Posterior cingulate gyrus (tissue), 11 donors: Measurements from ENCODE around the gene BCR.

Experiments
- DNase-seq, 10 donors: peaks; one replicate each; pipeline versions ENCODE4 v3.0.0 to v3.0.0-alpha.2; 2020 to 2021; ENCODE audit warnings: mixed read lengths in 3 of 10
- intact Hi-C: fragments of 100-400 bp; cut with DNase I; formaldehyde crosslinking; loops from one replicate; pipeline ENCODE4 v1.15.1; 2023

Gene BCR

GRCh38 chr22:23212061-23213021 lies 32.0 kb downstream of the BCR start:
- intact Hi-C loops: no loop called here
- peak in 1 of 10 donors; percentile 55 for DNase-seq

- intact Hi-C loops: no loop called here
These were observed 32.8 kb downstream of the BCR start for GRCh38 chr22:23213022-23213555.

GRCh38 chr22:23213581-23214334 lies 33.4 kb downstream of the BCR start:
- no peak for DNase-seq
- intact Hi-C loops: no loop called here

More at GRCh38 chr22:23213022-23213555, 32.8 kb downstream of the BCR start:
- DNase-seq: peak in 1 of 10 donors; percentile 64

DNA sequence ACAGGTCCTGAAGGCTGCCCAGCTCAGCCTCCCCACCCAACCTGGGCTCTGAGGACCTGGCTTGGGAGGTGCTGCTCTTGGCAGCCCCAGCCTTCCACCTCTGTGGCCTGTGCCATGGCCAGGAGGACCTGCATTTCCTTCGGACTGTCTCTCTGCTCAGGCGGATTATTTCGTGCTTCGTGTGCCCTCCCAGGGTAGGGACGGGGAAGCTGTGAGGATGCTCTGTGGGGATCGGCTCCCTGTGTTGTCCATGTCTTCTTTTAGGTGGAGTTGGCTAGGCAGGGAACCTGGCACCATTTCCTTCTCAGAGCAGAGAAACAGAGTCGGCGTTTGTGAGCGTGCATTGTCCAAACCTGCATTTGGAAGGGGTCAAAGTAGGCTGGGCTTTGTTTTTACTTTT lies 34.1 kb downstream of the BCR start:
- intact Hi-C loops: no loop called here

DNA sequence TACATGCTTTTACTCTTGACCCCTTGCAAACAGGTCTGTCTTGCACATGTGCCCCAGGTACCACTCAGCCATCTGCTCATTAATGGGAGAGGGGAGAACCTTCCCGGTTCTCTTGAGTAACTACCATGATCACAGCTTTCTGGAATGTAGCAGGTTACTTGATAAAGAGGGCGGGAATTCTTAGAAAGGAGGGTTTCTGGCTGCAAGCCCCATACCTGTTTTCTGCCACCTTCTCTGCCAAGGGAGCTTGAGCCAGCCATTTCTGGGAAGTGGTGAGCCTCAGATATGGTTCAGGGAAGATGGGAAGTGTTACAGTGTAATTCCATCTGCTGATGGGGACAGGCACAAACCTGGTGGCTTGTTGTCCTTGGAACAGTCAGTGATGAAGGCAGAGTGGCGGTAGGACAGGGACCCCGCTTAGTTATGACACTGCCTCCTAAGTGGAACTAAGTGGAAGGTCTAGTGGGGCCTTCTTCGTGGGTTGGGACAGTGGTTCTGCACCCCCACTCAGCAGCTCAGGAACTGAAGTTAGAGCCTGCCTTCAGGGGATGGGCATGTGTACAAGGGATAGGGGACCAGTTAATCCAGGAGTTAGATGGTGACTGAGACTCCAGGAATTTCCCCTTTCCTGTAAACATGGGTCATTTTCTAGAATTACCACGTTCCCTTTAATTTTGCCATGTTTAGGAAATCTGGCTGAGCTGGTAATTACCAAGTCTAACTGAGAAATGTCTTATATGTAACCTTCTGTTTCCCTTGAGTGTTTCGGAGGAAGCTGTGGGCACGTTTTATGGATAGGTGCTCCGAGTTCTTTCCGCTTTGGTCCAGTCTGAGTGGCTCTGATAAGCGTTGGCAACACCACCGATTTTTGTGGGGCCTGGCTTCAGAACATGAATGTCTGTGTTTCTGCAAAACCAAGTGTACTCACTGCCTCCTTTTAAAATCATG lies 35.3 kb downstream of the BCR start:
- intact Hi-C loops: no loop called here
- peak in 1 of 10 donors; percentile 40 for DNase-seq

More for the DNA sequence above, 34.1 kb downstream of the BCR start:
- DNase-seq: peak in 1 of 10 donors; percentile 14

DNA sequence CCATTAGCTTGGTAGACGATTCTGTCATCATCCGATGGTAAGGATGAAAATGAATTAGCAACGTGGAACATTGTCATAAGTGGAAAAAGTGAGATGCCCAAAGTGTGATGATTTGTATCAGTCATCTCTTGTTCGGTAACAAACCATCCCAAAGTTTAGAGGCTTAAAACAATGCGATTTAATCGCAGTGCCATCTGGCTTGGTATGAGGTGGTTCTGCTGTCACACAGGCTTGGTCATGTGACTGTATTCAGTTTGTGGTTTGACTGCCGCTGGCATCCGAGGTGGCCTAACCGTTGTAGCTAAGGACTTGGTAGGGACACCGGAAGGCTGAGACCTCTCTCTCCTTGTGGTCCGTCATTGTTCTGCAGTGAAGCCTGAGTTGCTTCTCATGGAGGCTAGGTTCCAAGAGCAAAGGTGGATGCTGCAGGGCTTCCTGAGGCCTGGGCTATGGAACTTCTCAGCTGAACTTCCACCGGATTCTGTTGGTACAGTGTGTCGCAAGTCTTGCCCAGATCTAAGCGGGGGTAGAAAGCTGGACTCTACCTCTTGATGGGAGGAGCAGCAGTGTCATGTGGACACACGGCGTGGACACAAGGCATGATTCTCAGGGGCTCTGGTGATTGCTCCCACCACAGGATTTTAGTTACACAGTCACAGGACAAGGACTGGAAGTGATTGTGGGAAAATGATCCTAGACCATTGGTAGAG lies 36.3 kb downstream of the BCR start:
- peak in 1 of 10 donors; percentile 13 for DNase-seq
- intact Hi-C loops: no loop called here

DNA sequence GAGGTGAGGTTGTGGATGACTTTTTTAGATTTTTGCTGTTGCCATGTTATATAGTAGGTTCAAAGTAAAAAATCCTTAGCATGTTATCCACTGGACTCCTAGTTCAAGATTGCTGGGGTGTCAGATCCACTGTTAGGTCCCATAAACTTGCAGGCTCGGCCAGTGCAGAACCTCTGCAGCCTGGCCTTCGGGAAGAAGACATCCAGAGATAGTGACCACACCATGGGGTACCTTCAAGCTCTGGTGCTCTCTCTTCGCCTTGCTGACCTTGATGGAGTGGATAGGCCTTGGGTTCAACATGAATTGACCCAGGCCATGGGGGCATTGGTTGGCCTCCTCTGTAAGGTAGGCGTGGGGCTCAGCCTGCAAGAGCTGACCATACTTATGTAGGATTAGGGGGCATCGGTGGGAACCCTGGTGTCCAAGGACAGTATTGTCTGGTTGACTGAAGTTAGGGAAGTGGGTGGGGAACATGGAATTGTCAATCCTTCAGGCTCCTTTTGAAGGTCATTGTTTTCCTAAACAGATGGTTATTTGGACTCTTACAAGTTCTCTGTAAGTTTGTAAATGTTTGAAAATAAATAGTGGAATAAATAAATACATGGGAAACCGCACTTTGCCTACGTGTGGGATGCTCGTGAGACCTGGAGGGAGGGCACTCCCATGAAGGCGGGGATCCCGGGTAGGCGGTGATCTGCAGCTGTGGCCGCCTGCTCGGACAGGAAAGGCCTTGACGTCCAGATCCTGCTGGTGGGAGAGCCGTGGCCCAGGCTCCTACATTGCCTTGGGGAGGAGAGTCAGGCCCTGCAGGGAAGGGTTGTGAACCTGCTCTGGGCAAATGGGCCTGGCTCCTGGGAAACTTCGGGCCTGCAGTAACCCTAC lies 37.1 kb downstream of the BCR start:
- intact Hi-C loops: no loop called here
- peak in 2 of 10 donors; percentile 13 to 50 for DNase-seq

DNA sequence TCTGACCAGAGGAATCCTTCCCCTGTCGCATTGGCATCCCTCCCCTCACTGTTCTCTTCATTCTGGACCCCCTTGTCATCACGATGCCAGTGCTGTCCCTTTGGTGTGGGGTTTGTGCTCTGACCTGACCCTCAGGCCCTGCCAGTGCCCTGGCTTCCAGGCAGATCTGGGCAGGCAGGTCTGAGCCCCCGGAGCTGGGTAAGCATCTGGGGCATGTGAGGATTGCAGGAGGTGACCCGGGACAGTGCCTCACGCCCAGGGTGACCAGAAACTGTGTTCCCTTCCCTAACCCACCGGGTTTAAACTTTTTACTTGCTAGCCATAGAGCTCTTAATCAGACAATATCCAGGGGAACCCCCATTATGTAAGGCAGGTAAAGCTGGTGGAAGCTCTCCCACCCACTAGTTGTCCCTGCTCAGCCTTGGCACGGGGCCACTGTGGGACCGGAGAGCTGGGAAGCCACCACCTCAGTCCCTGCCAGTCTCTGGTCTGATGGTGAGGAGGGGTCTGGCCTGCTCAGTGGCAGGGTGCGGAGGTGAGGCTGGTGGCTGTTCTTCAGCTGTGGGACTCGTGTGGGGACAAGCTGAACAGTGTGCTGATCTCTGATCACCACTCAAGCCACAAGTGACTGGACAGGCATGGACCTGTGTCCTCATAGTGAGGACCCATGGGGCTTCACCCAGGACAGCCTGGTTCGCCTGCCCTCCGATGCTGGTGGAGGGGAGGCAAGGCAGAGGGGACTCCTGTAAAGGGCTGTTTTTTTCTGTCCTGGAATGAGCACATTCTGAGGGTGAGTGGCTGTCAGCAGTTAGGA lies 38.0 kb downstream of the BCR start:
- intact Hi-C loops: no loop called here
- peak in 1 of 10 donors; percentile 40 for DNase-seq

GRCh38 chr22:23218867-23219251 lies 38.5 kb downstream of the BCR start:
- DNase-seq: peak in 1 of 10 donors; percentile 66
- intact Hi-C loops: no loop called here

DNA sequence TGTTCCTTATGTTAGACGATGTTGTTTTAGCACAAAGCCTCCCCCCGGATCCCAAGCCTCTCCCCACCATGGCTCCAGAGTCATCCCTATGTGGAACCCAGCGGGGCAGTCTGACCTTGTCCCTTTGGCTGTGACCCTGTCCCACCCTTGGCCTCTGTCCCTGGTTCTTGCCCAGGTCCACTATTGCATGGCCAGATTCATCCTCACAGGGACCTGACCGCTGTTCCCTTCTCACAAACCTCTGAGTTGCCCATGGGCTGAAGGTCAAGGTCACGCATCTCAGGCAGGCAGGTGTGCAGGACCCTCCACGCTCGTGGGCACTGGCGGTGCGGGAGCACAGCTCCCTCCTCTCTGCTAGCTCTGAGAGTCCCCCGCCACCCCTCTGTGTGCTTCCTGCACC lies 39.0 kb downstream of the BCR start:
- peak in 2 of 10 donors; percentile 43 to 55 for DNase-seq
- intact Hi-C loops: no loop called here

GRCh38 chr22:23219822-23220484 lies 39.6 kb downstream of the BCR start:
- peak in 3 of 10 donors; percentile 67 to 86 (median 73) for DNase-seq
- intact Hi-C loops: no loop called here

DNA sequence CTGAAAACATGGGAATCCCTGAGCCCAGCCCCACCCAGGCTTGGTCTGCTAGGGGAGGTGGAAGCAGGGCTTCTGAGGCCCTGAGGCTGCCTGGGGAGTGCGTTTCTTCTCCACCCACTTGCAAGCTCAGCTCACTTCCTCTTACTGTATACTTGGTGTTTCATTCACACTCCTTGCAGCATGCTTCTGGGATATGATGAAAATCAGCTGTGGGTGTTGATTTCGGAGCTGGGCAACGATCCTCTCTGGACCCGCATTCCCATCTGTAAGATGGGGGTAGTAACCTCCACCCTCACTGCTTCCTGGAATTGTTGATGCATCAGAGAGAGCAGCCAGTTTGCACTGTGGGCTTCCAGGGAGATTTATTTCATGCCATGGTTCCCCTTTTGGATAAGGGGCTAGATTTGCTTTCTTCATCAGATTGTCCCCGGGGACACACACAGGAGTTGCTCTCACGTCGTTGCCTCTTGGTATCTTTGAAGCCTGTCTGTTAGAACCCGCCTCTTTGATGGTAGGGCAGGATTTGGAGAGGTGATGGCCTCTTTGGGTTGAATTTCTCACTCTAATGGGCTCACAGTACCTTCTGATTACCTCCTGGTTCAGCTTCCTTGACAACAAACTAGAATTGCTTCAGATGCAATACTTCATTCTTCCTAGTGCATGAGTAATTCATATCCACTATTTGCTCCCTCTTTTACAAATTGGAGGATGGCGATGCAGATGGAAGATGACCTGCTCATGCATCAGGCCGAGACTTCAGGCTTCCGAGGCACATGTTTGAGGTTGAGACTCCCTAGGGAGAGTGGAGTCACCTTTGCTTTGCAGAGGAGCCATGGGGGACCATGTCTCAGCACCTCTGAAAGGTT lies 40.4 kb downstream of the BCR start:
- intact Hi-C loops: no loop called here
- DNase-seq: peak in 1 of 10 donors; percentile 61

GRCh38 chr22:23221351-23221804 lies 41.1 kb downstream of the BCR start:
- no peak for DNase-seq
- intact Hi-C loops: no loop called here

GRCh38 chr22:23222033-23222792 lies 41.9 kb downstream of the BCR start:
- intact Hi-C loops: no loop called here
- DNase-seq: peak in 1 of 10 donors; percentile 33
